ENCODE data around the gene YWHAB.
"Not testable (repeated sequence)": the region's sequence is repeated elsewhere in the genome, so short reads cannot be mapped to it uniquely, and the experiment has no call there.

The YWHAB gene

GRCh38 chr20:44885392-44886265 lies at the start of gene YWHAB:
YWHAB (plus strand) TSS chr20:44885705; CDS start chr20:44901534, 15,829 bp downstream.
- peak; percentile 98 for DNase-seq

- DNase-seq, result no peak
These were observed 48.8 kb upstream of the YWHAB start for GRCh38 chr20:44836601-44837120.

- no peak for DNase-seq
These were observed 47.6 kb upstream of the YWHAB start for GRCh38 chr20:44837946-44838345.

- DNase-seq, result no peak
These were observed 47.0 kb upstream of the YWHAB start for GRCh38 chr20:44838521-44838920.

- no peak for DNase-seq
These were observed 46.0 kb upstream of the YWHAB start for GRCh38 chr20:44839481-44839880.

DNA sequence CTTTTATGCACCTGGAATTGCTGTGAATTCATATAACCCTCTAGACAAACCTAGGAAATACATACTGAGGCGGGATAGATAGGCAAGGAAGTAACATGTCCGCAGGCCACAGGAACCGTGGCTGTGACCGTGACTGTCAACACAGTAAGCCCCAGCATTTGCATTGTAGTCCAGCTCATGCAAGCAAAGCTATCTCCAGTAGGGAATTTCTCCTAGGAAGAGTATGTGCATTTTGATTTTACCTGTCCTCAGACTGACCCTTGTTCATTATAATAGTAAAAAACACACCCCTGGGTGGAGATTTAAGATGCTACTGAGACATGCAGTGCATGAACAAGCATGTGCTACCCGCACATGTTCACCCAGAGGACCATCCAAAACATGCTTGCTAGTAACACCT lies 44.7 kb upstream of the YWHAB start:
- DNase-seq, result no peak

DNA sequence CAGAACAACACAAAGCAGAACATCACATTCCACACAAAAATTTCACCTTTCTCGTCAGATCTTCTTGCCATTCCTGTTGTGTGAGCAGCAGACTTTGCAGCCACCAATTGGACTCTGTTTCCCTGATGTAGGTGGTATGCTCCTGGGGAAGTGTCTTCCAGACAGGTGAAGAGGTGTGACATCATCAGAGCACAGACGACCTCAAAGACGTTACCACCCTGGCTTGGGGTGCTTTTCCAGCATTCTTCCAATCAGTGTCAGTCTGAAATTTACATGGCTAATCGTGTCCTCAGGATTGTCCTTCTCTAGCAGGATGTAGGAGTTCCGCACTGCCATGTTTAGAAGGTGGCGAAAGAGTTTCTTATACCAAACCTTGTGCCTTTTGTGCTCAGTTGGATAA lies 43.5 kb upstream of the YWHAB start:
- no peak for DNase-seq

DNA sequence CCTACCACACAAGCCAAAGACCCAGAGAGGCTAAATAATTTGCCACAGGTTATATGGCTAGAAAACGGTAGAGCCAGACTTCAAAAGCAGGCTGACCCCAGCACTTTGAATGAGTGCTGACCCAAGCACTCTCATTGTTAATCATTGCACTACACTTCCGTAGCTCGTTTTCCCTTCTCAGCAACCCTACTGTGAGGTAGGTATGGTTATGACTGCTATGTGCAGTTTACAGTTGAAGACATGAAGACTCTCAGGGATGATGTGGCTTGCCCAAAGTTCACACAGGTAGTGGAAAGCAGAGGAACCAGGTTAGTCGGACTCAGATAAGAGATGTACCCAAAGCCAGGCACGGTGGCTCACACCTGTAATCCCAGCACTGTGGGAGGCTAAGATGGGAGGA lies 41.6 kb upstream of the YWHAB start:
- no peak for DNase-seq

DNA sequence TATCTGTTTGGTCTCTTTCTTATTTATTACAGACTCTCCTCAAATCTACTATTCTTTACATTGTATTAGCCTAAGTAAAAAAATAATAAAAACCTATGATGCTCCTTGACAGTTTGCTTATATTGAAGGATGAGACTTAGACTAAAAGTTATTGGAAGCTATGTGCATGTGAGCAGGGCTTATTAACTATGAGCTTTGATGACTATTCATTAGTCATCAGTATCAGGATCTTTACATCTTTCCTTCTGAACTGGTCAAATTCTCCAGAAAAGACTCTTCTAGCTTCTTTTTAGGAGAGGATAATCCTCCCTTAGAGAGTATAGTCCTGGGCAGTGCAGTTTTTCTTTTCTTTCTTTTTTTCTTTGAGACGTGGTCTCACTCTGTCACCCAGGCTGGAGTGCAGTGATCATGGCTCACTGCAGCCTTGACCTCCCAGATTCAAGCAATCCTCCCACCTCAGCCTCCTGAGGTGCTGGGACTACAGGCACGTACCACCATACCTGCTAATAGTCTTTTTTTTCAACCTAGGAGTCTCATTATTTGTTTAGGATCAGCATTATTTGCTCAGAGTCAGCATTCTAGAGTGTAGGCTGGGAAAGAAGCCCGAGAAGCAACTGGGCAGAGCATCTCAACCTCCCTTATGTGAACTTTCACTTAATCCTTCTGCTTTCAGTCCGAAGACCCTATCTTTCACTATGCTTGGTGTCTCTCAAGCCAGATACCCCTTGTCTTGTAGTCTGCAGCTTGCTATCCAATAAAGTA lies 37.1 kb upstream of the YWHAB start:
- DNase-seq, result no peak

GRCh38 chr20:44849703-44850102 lies 35.8 kb upstream of the YWHAB start:
- DNase-seq, result no peak

GRCh38 chr20:44850272-44850671 lies 35.2 kb upstream of the YWHAB start:
- no peak for DNase-seq

GRCh38 chr20:44850837-44851236 lies 34.7 kb upstream of the YWHAB start:
- DNase-seq, result no peak

- no peak for DNase-seq
These were observed 34.0 kb upstream of the YWHAB start for GRCh38 chr20:44851545-44851944.

DNA sequence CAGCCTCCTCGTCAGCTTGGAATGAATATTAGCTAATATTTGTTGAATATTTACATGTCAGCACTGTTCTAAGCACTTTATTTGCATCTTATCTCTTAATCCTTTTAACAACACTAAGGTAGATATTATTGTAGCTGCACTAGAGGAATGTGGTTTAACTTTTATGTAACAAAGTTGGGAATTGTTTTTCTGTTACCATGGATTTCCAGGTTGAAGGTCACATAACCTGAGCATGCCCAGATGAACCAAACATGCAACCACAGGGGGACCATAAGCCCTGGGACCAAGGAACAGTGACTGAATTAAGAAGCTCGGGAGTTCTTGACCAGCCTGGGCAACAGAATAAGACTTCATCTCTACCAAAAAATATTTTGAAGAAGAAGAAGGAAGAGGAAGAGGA lies 29.1 kb upstream of the YWHAB start:
- DNase-seq, result no peak

GRCh38 chr20:44856856-44857448 lies 28.6 kb upstream of the YWHAB start:
- DNase-seq, result no peak

DNA sequence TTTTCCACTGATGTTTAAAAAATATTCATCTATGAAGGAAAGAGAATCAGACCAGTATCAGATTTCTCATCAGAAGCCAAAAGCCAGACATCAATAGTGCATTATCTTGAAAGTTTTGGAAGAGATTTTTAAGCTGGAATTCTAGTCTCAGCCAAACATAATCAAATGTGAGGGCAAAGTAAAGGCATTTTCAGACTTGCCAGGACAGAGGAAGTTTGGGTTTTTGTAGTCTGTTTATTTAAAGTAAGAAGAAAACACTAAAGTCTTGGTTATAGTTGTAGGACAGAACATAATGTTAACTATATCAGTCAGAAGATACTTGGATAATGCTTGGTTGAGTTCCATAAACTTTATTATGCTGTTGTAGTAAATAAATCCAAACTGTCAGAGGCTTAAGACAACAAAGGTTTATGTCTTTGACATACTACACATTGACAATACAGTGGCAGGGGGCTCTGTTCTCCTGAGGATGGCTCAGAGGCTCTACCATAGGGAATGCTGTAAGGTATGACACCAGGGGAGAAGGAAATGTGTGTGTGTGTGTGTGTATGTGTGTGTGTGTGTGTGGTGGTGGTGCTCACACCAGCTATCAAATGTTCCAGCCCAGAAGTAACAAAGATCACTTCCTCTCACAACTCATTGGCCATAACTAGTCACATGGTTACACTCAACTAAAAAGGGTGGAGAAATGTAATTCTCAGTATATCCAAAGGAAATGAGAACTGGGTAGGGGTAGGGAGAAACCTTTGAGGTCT lies 26.7 kb upstream of the YWHAB start:
- no peak for DNase-seq

- DNase-seq, result no peak
These were observed 23.9 kb upstream of the YWHAB start for GRCh38 chr20:44861531-44862006.

- DNase-seq, result no peak
These were observed 23.2 kb upstream of the YWHAB start for GRCh38 chr20:44862286-44862685.

- not testable (repeated sequence) for DNase-seq
These were observed 22.0 kb upstream of the YWHAB start for GRCh38 chr20:44863365-44864084.

DNA sequence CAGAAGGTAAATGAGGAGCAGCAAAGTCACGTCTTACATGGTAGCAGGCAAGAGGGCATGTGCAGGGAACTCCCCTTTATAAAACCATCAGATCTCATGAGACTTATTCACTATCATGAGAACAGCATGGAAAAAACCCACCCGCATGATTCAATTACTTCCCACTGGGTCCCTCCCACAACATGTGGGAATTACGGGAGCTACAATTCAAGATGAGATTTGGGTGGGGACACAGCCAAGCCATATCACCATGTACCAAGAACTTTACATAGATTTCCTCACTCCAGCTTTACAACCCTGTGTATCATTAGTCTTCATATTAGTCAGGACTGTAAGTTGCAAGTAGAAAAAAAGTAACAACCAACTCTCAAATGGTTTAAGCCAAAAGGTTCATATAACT lies 21.0 kb upstream of the YWHAB start:
- DNase-seq, result not testable (repeated sequence)

- no peak for DNase-seq
These were observed 18.7 kb upstream of the YWHAB start for GRCh38 chr20:44866703-44867335.

Measured in activated CD4-positive, CD25-positive, alpha-beta regulatory T cell treated with anti-CD3 and anti-CD28 coated beads, Interleukin-2, amount 50 U/mL, for 72 hours (primary cell).